Heart right ventricle (tissue), 16 donors: ENCODE results near the gene MPV17. TPM values are rescaled to one million over a fixed set of nuclear protein-coding genes. Genes with fewer than 3 reads are reported as not detected.

Source experiments
- ATAC-seq, 8 donors: fragments of 200-7000 bp; cut with Tn5 transposase; one replicate each; pipeline ENCODE4 v1.9.1; 2020; ENCODE audit warnings: mild to moderate bottlenecking in 8 of 8, moderate library complexity in 8 of 8, moderate number of reproducible peaks in 1 of 8
- DNase-seq, 2 donors: peaks; one replicate each; pipeline ENCODE4 v3.0.0-alpha.2; 2020
- H3K27ac ChIP-seq, 10 donors: fragments of 200-600 bp; sonication (generic) in 2 of 10; one replicate each; pipeline versions ENCODE4 v1.5.0 to v1.8.0; 2020 to 2022; ENCODE audit warnings: mild to moderate bottlenecking in 3 of 10
- H3K27me3 ChIP-seq, 7 donors: fragments of 200-600 bp; one replicate each; pipeline ENCODE4 v1.8.0; 2021 to 2022; ENCODE audit warnings: mild to moderate bottlenecking in 2 of 7
- H3K36me3 ChIP-seq, 9 donors: fragments of 200-600 bp; sonication (generic) in 1 of 9; one replicate each; pipeline versions ENCODE4 v1.5.0 to v1.8.0; 2020 to 2022; ENCODE audit warnings: mild to moderate bottlenecking in 2 of 9
- H3K4me1 ChIP-seq, 9 donors: fragments of 200-600 bp; sonication (generic) in 1 of 9; one replicate each; pipeline versions ENCODE4 v1.5.0 to v1.8.0; 2020 to 2022; ENCODE audit warnings: mild to moderate bottlenecking in 4 of 9
- H3K4me3 ChIP-seq, 10 donors: fragments of 200-600 bp; sonication (generic) in 2 of 10; one replicate each; pipeline versions ENCODE4 v1.5.0 to v1.8.0; 2020 to 2022; ENCODE audit warnings: mild to moderate bottlenecking in 7 of 10, moderate library complexity in 2 of 10
- H3K9me3 ChIP-seq, 11 donors: fragments of 200-600 bp in 10 of 11; sonication (generic) in 2 of 11; one replicate each; pipeline versions ENCODE4 v1.5.0 to v1.8.0; 2013 to 2022; ENCODE audit warnings: mild to moderate bottlenecking in 2 of 11, control low read depth in 1 of 11, moderate library complexity in 1 of 11
- CTCF ChIP-seq, 9 donors: fragments of 200-600 bp; sonication (generic) in 2 of 9; IDR thresholded peaks; one replicate each; pipeline versions ENCODE4 v1.5.0 to v1.8.0; 2021 to 2022; ENCODE audit warnings: antibody characterized with exemption in 9 of 9, mild to moderate bottlenecking in 5 of 9, moderate library complexity in 1 of 9
- WGBS, 2 donors: extraction: QIAGEN DNeasy Blood & Tissue Kit; methylation state at CpG; one replicate each; pipeline ENCODE4 v1.1.7; 2013; ENCODE audit warnings: inconsistent platforms in 1 of 2; 5-methylcytosine and 5-hydroxymethylcytosine counted together
- intact Hi-C, 10 donors: fragments of 100-400 bp; cut with DNase I; formaldehyde crosslinking; loops; one replicate each; pipeline versions ENCODE4 v1.11.1 to v1.14.2; 2022
- polyA plus RNA-seq, 2 donors: library from polyadenylated mRNA; stranded (reverse); fragments of 200-250 nt; gene quantifications; one replicate each; pipeline ENCODE4 v1.2.3, GENCODE V29; 2013
- total RNA-seq, 10 donors: library from RNA; stranded (reverse); fragmentation: NEBNext Ultra II Directional in 3 of 10; extraction: Animal tissue kit (Norgen Biotek cat#: 25700) in 3 of 10; gene quantifications; one replicate each; pipeline versions ENCODE4 v1.2.1 to v1.2.4, GENCODE V29; 2021 to 2023
- donor health status: Arrhythmogenic right ventricular cardiomyopathy.
- donor health status: ischemic (EF 13 %, LVEDD 7.1; RV severe dilation, severe dysfunction).
- donor health status: healthy with polysubstance abuse.
- donor health status: DM: no; HTN: yes; CAD: no.
- donor health status: DM: no; HTN: no; CAD: no.
- donor health status: ischemic (EF 25% LVEDD 6.9; RV normal size, moderate dysfunction).
- donor health status: ischemic (EF 25% LVEDD 5.7; RV mildly dilated, moderate dysfunction).
- donor health status: healthy.
- donor health status: DM: yes; HTN: yes; CAD: no.
- donor health status: Ischemic cardiomyopathy.
- donor health status: ischemic (EF 35%, LVEDD 5.7; RV mildly dilated, moderate dysfunction).
- donor health status: nonischemic (EF 11% LVEDD 7.7; RV severe dilation, severe dysfunction).
- donor health status: DM: yes; HTN: yes; CAD: no.
- donor health status: PGD.
- donor health status: ischemic (EF 29% LVEDD 5.4; RV normal size, mild dysfunction).
- donor health status: nonischemic (EF 23%, LVEDD 6.1; RV moderate dilation, normal function).

The MPV17 gene
- total and polyA plus RNA-seq, 12 donors: 40.8 to 220 (median 69.1) TPM

GRCh38 chr2:27282892-27283291, 40.0 kb downstream of the MPV17 start:
- Histone ChIP-seq H3K36me3 (no peaks in the 10 kb centered on the region), H3K9me3 (no peaks in the 10 kb centered on the region), H3K4me1 (peaks cover 0 to 41% (median 23%) of the 10 kb centered on the region in 9 donors), H3K27me3 (peaks cover 0 to 7% (median 4%) of the 10 kb centered on the region in 7 donors), H3K4me3 (peak overlapping the region; percentile 30 to 69 (median 56)), H3K27ac (peak overlapping the region; percentile 85 to 97 (median 92))
- no peak for TF ChIP-seq CTCF (IDR thresholded peaks at IDR 0.05)
- 18 to 19% methylated on average over 5 of the region's 5 CpGs for WGBS, 2 donors
- ATAC-seq (peak; percentile 38 to 80 (median 72)), DNase-seq (no peak)
- intact Hi-C loops: loop anchor here in 7 of 10 donors (1.0 to 10.0 kb wide), 7 partner anchors 21 to 321 kb away; no protein-coding TSS in a partner anchor

DNA sequence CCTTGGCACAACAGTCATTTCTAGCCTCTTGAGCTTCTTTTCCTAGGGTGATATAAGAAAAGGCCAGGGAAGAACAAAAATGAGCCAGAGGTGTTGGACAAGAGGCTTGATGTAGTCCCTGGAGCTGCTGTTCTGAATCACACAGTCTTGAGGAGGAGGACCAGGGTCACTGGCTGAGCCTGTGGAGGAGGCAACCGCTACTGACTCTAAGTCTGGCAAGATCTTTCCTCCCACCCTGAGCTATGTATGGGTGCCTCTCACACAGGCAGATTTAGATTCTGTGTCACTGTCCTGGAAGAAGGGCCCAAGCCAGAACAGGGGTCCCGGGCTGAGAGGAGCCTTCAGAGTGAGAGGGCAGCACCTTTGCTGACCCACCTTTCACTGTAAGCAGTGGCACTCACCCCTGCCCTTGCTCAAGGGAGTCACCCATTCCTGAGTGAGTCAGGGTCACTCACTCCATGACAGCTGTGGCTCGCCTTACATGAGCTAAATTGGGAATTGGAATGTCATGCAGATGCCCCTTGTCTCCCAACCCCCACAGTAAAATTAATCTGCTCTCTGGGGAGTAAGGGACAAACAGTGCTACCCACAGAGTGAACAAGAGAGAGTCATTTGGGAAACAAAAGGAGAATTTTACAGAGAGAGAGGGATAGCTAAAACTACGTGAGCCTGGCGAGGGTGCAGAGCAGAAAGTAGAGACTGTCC, 40.9 kb downstream of the MPV17 start, which contains the start of gene TRIM54:
TSS of gene TRIM54 (plus strand) at position 575 of the 705 bp plus-strand sequence. CDS start 303 bp downstream, outside the sequence.
- TF ChIP-seq CTCF (IDR thresholded peaks at IDR 0.05): no peak
- Histone ChIP-seq H3K9me3 (no peaks in the 10 kb centered on the region), H3K27me3 (peaks cover 0 to 15% (median 4%) of the 10 kb centered on the region in 7 donors), H3K27ac (peak within 1 kb of the TSS; percentile 85 to 97 (median 92)), H3K4me3 (peak within 1 kb of the TSS; percentile 30 to 69 (median 56)), H3K36me3 (no peaks in the 10 kb centered on the region), H3K4me1 (peaks cover 0 to 32% (median 18%) of the 10 kb centered on the region in 9 donors)
- 27 to 36% methylated on average over 5 of the region's 5 CpGs for whole genome bisulfite sequencing, 2 donors
- ATAC-seq (peak; percentile 75 to 91 (median 88)), DNase-seq (peak in 1 of 2 donors; percentile 63)
- intact Hi-C loops: loop anchor here in 8 of 10 donors (1.0 to 10.0 kb wide), 9 partner anchors 21 to 320 kb away; no protein-coding TSS in a partner anchor

GRCh38 chr2:27281442-27281841, 41.5 kb downstream of the MPV17 start:
- DNase-seq: no peak
- ATAC-seq: peak in 6 of 8 donors; percentile 10 to 58 (median 22)
- WGBS, 2 donors: 51 to 54% methylated on average over 3 of the region's 3 CpGs
- Histone ChIP-seq H3K27ac (peak overlapping the region; percentile 85 to 97 (median 92)), H3K36me3 (no peaks in the 10 kb centered on the region), H3K4me3 (peak overlapping the region in 1 of 10 donors; percentile 62), H3K9me3 (no peaks in the 10 kb centered on the region), H3K27me3 (peaks cover 0 to 16% (median 4%) of the 10 kb centered on the region in 7 donors), H3K4me1 (peaks cover 0 to 26% (median 15%) of the 10 kb centered on the region in 9 donors)
- no peak for TF ChIP-seq CTCF (IDR thresholded peaks at IDR 0.05)
- intact Hi-C loops: loop anchor here in 8 of 10 donors (1.0 to 10.0 kb wide), 9 partner anchors 21 to 319 kb away; no protein-coding TSS in a partner anchor

GRCh38 chr2:27280826-27281225, 42.1 kb downstream of the MPV17 start:
- intact Hi-C loops: loop anchor here in 8 of 10 donors (1.0 to 10.0 kb wide), 10 partner anchors 22 to 319 kb away; no protein-coding TSS in a partner anchor
- Histone ChIP-seq H3K9me3 (no peaks in the 10 kb centered on the region), H3K36me3 (no peaks in the 10 kb centered on the region), H3K27ac (peak overlapping the region; percentile 85 to 97 (median 92)), H3K27me3 (peaks cover 0 to 16% (median 4%) of the 10 kb centered on the region in 7 donors), H3K4me3 (no peak overlapping the region), H3K4me1 (peaks cover 0 to 26% (median 15%) of the 10 kb centered on the region in 9 donors)
- DNase-seq (no peak), ATAC-seq (no peak)
- no peak for TF ChIP-seq CTCF (IDR thresholded peaks at IDR 0.05)
- WGBS, 2 donors: 72 to 83% methylated on average over 3 of the region's 3 CpGs
